ENCODE results near the gene DRG2.

GRCh38 chr17:18146259-18146658 lies 58.5 kb downstream of the DRG2 start:
- TF ChIP-seq ZNF384 (IDR thresholded peaks at IDR 0.05): no peak
- no peak for TF ChIP-seq SP1 (IDR thresholded peaks at IDR 0.05)
- TF ChIP-seq FOXA1 (IDR thresholded peaks at IDR 0.05): no peak
- no peak for TF ChIP-seq FOXK2 (IDR thresholded peaks at IDR 0.05)

Data from HEK293T (cell line).